ENCODE measurements around the gene ADAM20.
"Not testable (repeated sequence)": the region's sequence is repeated elsewhere in the genome, so short reads cannot be mapped to it uniquely, and the experiment has no call there.

Gene ADAM20

DNA sequence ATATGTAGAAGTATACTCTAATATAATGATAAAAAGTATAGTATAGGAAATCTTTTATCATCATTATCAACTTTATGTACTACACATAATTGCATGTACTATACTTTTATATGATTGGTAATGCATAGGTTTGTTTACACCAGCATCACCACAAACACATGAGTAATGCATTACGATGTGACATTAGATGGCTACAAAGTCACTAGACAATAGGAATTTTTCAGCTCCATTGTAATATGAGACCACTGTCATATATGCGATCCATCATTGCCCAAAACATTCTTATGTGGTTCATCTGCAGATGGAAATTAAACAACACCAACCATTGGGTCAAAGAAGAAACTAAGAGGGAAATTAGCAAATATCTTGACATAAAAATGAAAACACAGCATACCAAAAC is 4.4 kb downstream of the ADAM20 start:
- Histone ChIP-seq H3K27ac (ENCODE audit: insufficient read depth, low read length, poor library complexity, severe bottlenecking) (no peak overlapping the region), H3K27me3 (replicated peaks; ENCODE audit: control insufficient read depth, insufficient read depth, low read length, poor library complexity, severe bottlenecking) (no peaks in the 10 kb centered on the region), H3K4me1 (ENCODE audit: control insufficient read depth, insufficient read depth, low read length, poor library complexity, severe bottlenecking) (no peaks in the 10 kb centered on the region), H3K4me3 (ENCODE audit: insufficient read depth, low read depth, low read length, poor library complexity, severe bottlenecking) (no peak overlapping the region), H3K9me3 (ENCODE audit: control insufficient read depth, low read length) (no peaks in the 10 kb centered on the region), H3K36me3 (ENCODE audit: control insufficient read depth, insufficient read depth, low read length) (no peaks in the 10 kb centered on the region)
- DNase-seq: no peak

DNA sequence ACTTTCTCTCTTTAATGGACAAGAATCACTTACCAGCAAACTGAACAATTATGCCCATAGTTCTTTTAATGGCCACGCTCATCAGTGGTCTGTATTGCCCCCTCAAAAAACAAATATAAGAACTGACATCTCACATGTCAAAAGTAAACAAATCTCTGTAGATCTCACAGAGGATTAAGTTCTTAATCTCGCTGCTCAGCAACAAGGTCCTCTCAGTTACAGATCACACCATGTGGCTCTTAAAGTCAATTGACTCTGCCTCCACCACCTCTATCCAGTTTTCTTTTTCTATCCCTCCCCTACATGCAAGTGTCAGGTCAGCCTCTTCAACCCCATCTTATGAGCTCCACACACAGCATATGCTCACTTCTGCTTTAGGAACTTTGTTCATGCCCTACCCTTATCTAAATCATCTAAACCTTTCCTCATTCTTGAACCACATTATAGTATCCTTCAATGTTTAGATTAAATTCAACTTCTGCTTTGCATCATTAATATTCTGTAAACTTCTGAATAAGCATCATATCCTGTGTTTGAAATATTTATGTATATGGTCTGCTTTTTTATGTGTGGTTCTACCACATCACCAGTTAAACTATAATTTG is 7.2 kb downstream of the ADAM20 start:
- Histone ChIP-seq H3K36me3 (ENCODE audit: control insufficient read depth, insufficient read depth, low read length) (no peaks in the 10 kb centered on the region), H3K27me3 (replicated peaks; ENCODE audit: control insufficient read depth, insufficient read depth, low read length, poor library complexity, severe bottlenecking) (no peaks in the 10 kb centered on the region), H3K4me1 (ENCODE audit: control insufficient read depth, insufficient read depth, low read length, poor library complexity, severe bottlenecking) (no peaks in the 10 kb centered on the region), H3K4me3 (ENCODE audit: insufficient read depth, low read depth, low read length, poor library complexity, severe bottlenecking) (no peak overlapping the region), H3K27ac (ENCODE audit: insufficient read depth, low read length, poor library complexity, severe bottlenecking) (no peak overlapping the region), H3K9me3 (ENCODE audit: control insufficient read depth, low read length) (no peaks in the 10 kb centered on the region)
- no peak for DNase-seq

- no peaks in the 10 kb centered on the region for H3K36me3 ChIP-seq (ENCODE audit: control insufficient read depth, insufficient read depth, low read length)
- no peak overlapping the region for H3K27ac ChIP-seq (ENCODE audit: insufficient read depth, low read length, poor library complexity, severe bottlenecking)
- H3K27me3 ChIP-seq (replicated peaks; ENCODE audit: control insufficient read depth, insufficient read depth, low read length, poor library complexity, severe bottlenecking): no peaks in the 10 kb centered on the region
- H3K9me3 ChIP-seq (ENCODE audit: control insufficient read depth, low read length): no peaks in the 10 kb centered on the region
- no peak for DNase-seq
- no peaks in the 10 kb centered on the region for H3K4me1 ChIP-seq (ENCODE audit: control insufficient read depth, insufficient read depth, low read length, poor library complexity, severe bottlenecking)
- H3K4me3 ChIP-seq (ENCODE audit: insufficient read depth, low read depth, low read length, poor library complexity, severe bottlenecking): no peak overlapping the region
Measured at GRCh38 chr14:70525691-70526090, 9.1 kb downstream of the ADAM20 start.

- DNase-seq: no peak
Measured at GRCh38 chr14:70515811-70516210, 19.0 kb downstream of the ADAM20 start.

GRCh38 chr14:70514168-70515069 is 20.4 kb downstream of the ADAM20 start:
- no peaks in the 10 kb centered on the region for H3K4me1 ChIP-seq (ENCODE audit: control insufficient read depth, insufficient read depth, low read length, poor library complexity, severe bottlenecking)
- H3K4me3 ChIP-seq (ENCODE audit: insufficient read depth, low read depth, low read length, poor library complexity, severe bottlenecking): no peak overlapping the region
- no peaks in the 10 kb centered on the region for H3K36me3 ChIP-seq (ENCODE audit: control insufficient read depth, insufficient read depth, low read length)
- no peak overlapping the region for H3K27ac ChIP-seq (ENCODE audit: insufficient read depth, low read length, poor library complexity, severe bottlenecking)
- H3K27me3 ChIP-seq (replicated peaks; ENCODE audit: control insufficient read depth, insufficient read depth, low read length, poor library complexity, severe bottlenecking): no peaks in the 10 kb centered on the region
- DNase-seq: no peak
- no peaks in the 10 kb centered on the region for H3K9me3 ChIP-seq (ENCODE audit: control insufficient read depth, low read length)

More at GRCh38 chr14:70515811-70516210, 19.0 kb downstream of the ADAM20 start:
- H3K36me3 ChIP-seq (ENCODE audit: control insufficient read depth, insufficient read depth, low read length): no peaks in the 10 kb centered on the region
- no peak overlapping the region for H3K4me3 ChIP-seq (ENCODE audit: insufficient read depth, low read depth, low read length, poor library complexity, severe bottlenecking)
- no peaks in the 10 kb centered on the region for H3K27me3 ChIP-seq (replicated peaks; ENCODE audit: control insufficient read depth, insufficient read depth, low read length, poor library complexity, severe bottlenecking)
- H3K4me1 ChIP-seq (ENCODE audit: control insufficient read depth, insufficient read depth, low read length, poor library complexity, severe bottlenecking): no peaks in the 10 kb centered on the region
- no peaks in the 10 kb centered on the region for H3K9me3 ChIP-seq (ENCODE audit: control insufficient read depth, low read length)
- H3K27ac ChIP-seq (ENCODE audit: insufficient read depth, low read length, poor library complexity, severe bottlenecking): no peak overlapping the region

DNA sequence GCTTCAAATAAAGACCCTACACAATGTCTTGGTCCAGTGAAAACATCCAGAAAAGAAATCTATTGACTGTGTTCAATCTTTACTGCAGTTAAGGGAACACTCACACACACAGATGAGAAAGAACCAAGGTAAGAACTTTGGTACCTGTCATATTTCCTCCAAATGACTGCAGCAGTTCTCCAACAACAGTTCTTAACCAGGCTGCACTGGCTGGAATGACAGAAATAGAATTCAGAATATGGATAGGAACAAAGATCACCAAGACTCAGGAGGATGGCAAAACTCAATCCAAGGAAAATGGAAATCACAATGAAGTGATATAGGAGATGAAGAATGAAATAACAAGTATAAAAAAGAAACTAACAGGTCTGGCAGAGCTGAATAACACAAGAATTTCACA is 36.6 kb downstream of the ADAM20 start:
- no peak overlapping the region for H3K4me3 ChIP-seq (ENCODE audit: insufficient read depth, low read depth, low read length, poor library complexity, severe bottlenecking)
- H3K4me1 ChIP-seq (ENCODE audit: control insufficient read depth, insufficient read depth, low read length, poor library complexity, severe bottlenecking): no peaks in the 10 kb centered on the region
- no peak for DNase-seq
- H3K27ac ChIP-seq (ENCODE audit: insufficient read depth, low read length, poor library complexity, severe bottlenecking): no peak overlapping the region
- H3K9me3 ChIP-seq (ENCODE audit: control insufficient read depth, low read length): no peaks in the 10 kb centered on the region
- no peaks in the 10 kb centered on the region for H3K27me3 ChIP-seq (replicated peaks; ENCODE audit: control insufficient read depth, insufficient read depth, low read length, poor library complexity, severe bottlenecking)
- no peaks in the 10 kb centered on the region for H3K36me3 ChIP-seq (ENCODE audit: control insufficient read depth, insufficient read depth, low read length)

- H3K9me3 ChIP-seq (ENCODE audit: control insufficient read depth, low read length): no peaks in the 10 kb centered on the region
- H3K4me1 ChIP-seq (ENCODE audit: control insufficient read depth, insufficient read depth, low read length, poor library complexity, severe bottlenecking): no peaks in the 10 kb centered on the region
Measured at GRCh38 chr14:70489579-70490200, 45.1 kb downstream of the ADAM20 start.

GRCh38 chr14:70477356-70478105 is 57.3 kb downstream of the ADAM20 start:
- not testable (repeated sequence) for H3K36me3 ChIP-seq (ENCODE audit: control insufficient read depth, insufficient read depth, low read length); H3K27me3 ChIP-seq (replicated peaks; ENCODE audit: control insufficient read depth, insufficient read depth, low read length, poor library complexity, severe bottlenecking); H3K27ac ChIP-seq (ENCODE audit: insufficient read depth, low read length, poor library complexity, severe bottlenecking); DNase-seq; H3K4me1 ChIP-seq (ENCODE audit: control insufficient read depth, insufficient read depth, low read length, poor library complexity, severe bottlenecking); H3K4me3 ChIP-seq (ENCODE audit: insufficient read depth, low read depth, low read length, poor library complexity, severe bottlenecking); H3K9me3 ChIP-seq (ENCODE audit: control insufficient read depth, low read length)

More at GRCh38 chr14:70489579-70490200, 45.1 kb downstream of the ADAM20 start:
- H3K27ac ChIP-seq (ENCODE audit: insufficient read depth, low read length, poor library complexity, severe bottlenecking): no peak overlapping the region
- H3K27me3 ChIP-seq (replicated peaks; ENCODE audit: control insufficient read depth, insufficient read depth, low read length, poor library complexity, severe bottlenecking): no peaks in the 10 kb centered on the region
- DNase-seq: no peak
- no peak overlapping the region for H3K4me3 ChIP-seq (ENCODE audit: insufficient read depth, low read depth, low read length, poor library complexity, severe bottlenecking)
- H3K36me3 ChIP-seq (ENCODE audit: control insufficient read depth, insufficient read depth, low read length): peaks cover 13% of the 10 kb centered on the region

GRCh38 chr14:70475459-70475858 is 59.3 kb downstream of the ADAM20 start:
- not testable (repeated sequence) for H3K4me3 ChIP-seq (ENCODE audit: insufficient read depth, low read depth, low read length, poor library complexity, severe bottlenecking); H3K9me3 ChIP-seq (ENCODE audit: control insufficient read depth, low read length); H3K27me3 ChIP-seq (replicated peaks; ENCODE audit: control insufficient read depth, insufficient read depth, low read length, poor library complexity, severe bottlenecking); H3K4me1 ChIP-seq (ENCODE audit: control insufficient read depth, insufficient read depth, low read length, poor library complexity, severe bottlenecking); H3K27ac ChIP-seq (ENCODE audit: insufficient read depth, low read length, poor library complexity, severe bottlenecking); DNase-seq; H3K36me3 ChIP-seq (ENCODE audit: control insufficient read depth, insufficient read depth, low read length)

All from effector memory CD4-positive, alpha-beta T cell (primary cell).